ENCODE data around the gene AGAP1.

DNA sequence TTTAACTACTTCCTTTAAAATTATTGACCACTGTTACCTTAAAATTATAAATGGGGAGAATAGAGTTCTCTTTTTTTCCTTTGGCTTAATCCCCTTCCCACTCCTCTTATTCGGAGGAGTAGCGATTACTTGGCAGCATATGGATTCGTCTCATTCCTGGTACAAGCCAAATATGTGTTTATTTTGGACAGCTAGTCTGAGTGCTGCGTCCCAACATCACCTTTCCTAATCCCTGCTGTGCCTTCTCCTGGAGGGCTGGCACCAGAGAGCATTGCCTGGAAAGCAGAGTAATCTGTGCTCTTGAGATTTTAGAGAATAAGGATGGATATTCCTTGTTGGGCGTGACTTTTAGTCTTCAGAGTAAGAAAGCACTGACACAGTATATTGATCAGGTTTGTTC, 185.6 kb downstream of the AGAP1 start:
- TF ChIP-seq, protein P1, sequence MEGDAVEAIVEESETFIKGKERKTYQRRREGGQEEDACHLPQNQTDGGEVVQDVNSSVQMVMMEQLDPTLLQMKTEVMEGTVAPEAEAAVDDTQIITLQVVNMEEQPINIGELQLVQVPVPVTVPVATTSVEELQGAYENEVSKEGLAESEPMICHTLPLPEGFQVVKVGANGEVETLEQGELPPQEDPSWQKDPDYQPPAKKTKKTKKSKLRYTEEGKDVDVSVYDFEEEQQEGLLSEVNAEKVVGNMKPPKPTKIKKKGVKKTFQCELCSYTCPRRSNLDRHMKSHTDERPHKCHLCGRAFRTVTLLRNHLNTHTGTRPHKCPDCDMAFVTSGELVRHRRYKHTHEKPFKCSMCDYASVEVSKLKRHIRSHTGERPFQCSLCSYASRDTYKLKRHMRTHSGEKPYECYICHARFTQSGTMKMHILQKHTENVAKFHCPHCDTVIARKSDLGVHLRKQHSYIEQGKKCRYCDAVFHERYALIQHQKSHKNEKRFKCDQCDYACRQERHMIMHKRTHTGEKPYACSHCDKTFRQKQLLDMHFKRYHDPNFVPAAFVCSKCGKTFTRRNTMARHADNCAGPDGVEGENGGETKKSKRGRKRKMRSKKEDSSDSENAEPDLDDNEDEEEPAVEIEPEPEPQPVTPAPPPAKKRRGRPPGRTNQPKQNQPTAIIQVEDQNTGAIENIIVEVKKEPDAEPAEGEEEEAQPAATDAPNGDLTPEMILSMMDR (IDR thresholded peaks at IDR 0.05) = no peak
- TF ChIP-seq POLR2A (IDR thresholded peaks at IDR 0.05) = no peak
